Measurements from ENCODE around the gene SPI1.

Gene SPI1

GRCh38 chr11:47378010-47378835, at the start of gene SPI1:
Gene SPI1, minus strand, starts transcription at chr11:47378547. Its CDS starts 194 bp downstream, at chr11:47378353.
- no peak for DNase-seq (ENCODE audit: low read depth, low spot score)

GRCh38 chr11:47426062-47426956, 48.0 kb upstream of the SPI1 start, which contains the start of gene PSMC3:
Gene PSMC3, minus strand, starts transcription at chr11:47426439. Its CDS starts 160 bp downstream, at chr11:47426279.
- no peak for DNase-seq (ENCODE audit: low read depth, low spot score)

GRCh38 chr11:47425611-47426010, 47.3 kb upstream of the SPI1 start:
- DNase-seq (ENCODE audit: low read depth, low spot score), result no peak

GRCh38 chr11:47418454-47419259, 40.3 kb upstream of the SPI1 start:
- no peak for DNase-seq (ENCODE audit: low read depth, low spot score)

GRCh38 chr11:47417712-47418111, 39.4 kb upstream of the SPI1 start:
- no peak for DNase-seq (ENCODE audit: low read depth, low spot score)

- no peak for DNase-seq (ENCODE audit: low read depth, low spot score)
These were observed 37.7 kb upstream of the SPI1 start for GRCh38 chr11:47415949-47416472.

- DNase-seq (ENCODE audit: low read depth, low spot score), result no peak
These were observed 36.9 kb upstream of the SPI1 start for GRCh38 chr11:47415091-47415854.

- DNase-seq (ENCODE audit: low read depth, low spot score), result no peak
These were observed 36.3 kb upstream of the SPI1 start for GRCh38 chr11:47414685-47415070.

- no peak for DNase-seq (ENCODE audit: low read depth, low spot score)
These were observed 35.7 kb upstream of the SPI1 start for GRCh38 chr11:47413908-47414684.

- no peak for DNase-seq (ENCODE audit: low read depth, low spot score)
These were observed 35.0 kb upstream of the SPI1 start for GRCh38 chr11:47413351-47413750.

- no peak for DNase-seq (ENCODE audit: low read depth, low spot score)
These were observed 33.8 kb upstream of the SPI1 start for GRCh38 chr11:47411884-47412746.

- DNase-seq (ENCODE audit: low read depth, low spot score), result no peak
These were observed 32.3 kb upstream of the SPI1 start for GRCh38 chr11:47410370-47411264.

GRCh38 chr11:47409440-47410369, 31.4 kb upstream of the SPI1 start:
- DNase-seq (ENCODE audit: low read depth, low spot score), result no peak

- no peak for DNase-seq (ENCODE audit: low read depth, low spot score)
These were observed 30.5 kb upstream of the SPI1 start for GRCh38 chr11:47408598-47409439.

GRCh38 chr11:47407746-47408590, 29.6 kb upstream of the SPI1 start, which contains the start of gene SLC39A13:
Gene SLC39A13, plus strand, starts transcription at chr11:47408590. Its CDS starts 1,505 bp downstream, at chr11:47410095.
- DNase-seq (ENCODE audit: low read depth, low spot score), result no peak

All from iPS DF 19.7 (cell line).